ENCODE measurements around the gene NCF4.
A peak's percentile ranks its signal among the peaks of the same experiment; 100 is the strongest.

The NCF4 gene

DNA sequence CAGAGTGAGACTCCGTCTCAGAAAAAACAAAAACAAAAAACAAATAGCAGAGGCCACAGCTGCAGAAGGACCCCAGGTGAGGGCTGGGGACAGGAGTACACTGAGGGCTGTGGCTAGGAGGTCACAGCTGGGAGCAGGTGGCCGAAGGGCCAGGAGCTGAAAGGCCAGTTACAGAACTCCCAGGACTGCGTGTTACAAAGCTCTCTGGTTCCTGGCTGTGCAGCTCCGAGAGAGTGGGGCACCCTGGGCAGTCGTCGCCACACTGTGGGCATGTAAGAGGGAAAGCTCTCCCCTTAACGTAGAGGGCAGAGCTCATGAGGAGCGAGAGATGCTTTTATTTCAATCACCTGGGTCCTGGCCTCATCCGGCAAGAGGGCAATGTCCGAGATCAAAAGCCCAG, 10.1 kb upstream of the NCF4 start:
- TF ChIP-seq, protein P1, sequence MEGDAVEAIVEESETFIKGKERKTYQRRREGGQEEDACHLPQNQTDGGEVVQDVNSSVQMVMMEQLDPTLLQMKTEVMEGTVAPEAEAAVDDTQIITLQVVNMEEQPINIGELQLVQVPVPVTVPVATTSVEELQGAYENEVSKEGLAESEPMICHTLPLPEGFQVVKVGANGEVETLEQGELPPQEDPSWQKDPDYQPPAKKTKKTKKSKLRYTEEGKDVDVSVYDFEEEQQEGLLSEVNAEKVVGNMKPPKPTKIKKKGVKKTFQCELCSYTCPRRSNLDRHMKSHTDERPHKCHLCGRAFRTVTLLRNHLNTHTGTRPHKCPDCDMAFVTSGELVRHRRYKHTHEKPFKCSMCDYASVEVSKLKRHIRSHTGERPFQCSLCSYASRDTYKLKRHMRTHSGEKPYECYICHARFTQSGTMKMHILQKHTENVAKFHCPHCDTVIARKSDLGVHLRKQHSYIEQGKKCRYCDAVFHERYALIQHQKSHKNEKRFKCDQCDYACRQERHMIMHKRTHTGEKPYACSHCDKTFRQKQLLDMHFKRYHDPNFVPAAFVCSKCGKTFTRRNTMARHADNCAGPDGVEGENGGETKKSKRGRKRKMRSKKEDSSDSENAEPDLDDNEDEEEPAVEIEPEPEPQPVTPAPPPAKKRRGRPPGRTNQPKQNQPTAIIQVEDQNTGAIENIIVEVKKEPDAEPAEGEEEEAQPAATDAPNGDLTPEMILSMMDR (IDR thresholded peaks at IDR 0.05; ENCODE audit: control insufficient read depth, extremely low read depth, insufficient read depth): no peak
- DNase-seq (ENCODE audit: low read depth): no peak

GRCh38 chr22:36852056-36852973, 8.5 kb upstream of the NCF4 start:
- DNase-seq (ENCODE audit: low read depth): no peak
- no peak overlapping the region for H3K4me3 ChIP-seq (ENCODE audit: low read depth, low read length)
- TF ChIP-seq, protein P1 (IDR thresholded peaks at IDR 0.05; ENCODE audit: control insufficient read depth, extremely low read depth, insufficient read depth): no peak

More for the DNA sequence above, 10.1 kb upstream of the NCF4 start:
- no peak overlapping the region for H3K4me3 ChIP-seq (ENCODE audit: low read depth, low read length)

GRCh38 chr22:36853407-36854099, 7.3 kb upstream of the NCF4 start:
- peak; percentile 17 for DNase-seq (ENCODE audit: low read depth)
- TF ChIP-seq, protein P1 (IDR thresholded peaks at IDR 0.05; ENCODE audit: control insufficient read depth, extremely low read depth, insufficient read depth): peak; percentile 57
- no peak overlapping the region for H3K4me3 ChIP-seq (ENCODE audit: low read depth, low read length)

DNA sequence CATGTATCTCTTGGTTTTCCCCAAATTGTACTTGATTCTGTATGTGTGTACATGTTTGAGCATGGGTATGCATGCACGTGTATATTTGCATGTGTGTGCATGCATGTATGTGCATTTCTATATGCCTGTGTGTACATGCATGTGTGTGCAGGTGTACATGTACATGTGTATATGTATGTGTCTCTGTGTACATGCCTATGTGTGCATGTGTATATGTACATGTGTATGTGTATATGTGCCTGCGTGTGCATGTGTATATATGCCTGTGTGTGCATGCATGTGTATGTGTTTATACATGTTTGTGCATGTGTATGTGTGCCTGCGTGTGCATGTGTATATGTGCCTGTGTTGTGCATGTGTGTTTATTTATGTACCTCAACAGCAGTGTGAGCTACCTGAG, 5.3 kb upstream of the NCF4 start:
- no peak for DNase-seq (ENCODE audit: low read depth)
- TF ChIP-seq, protein P1 (IDR thresholded peaks at IDR 0.05; ENCODE audit: control insufficient read depth, extremely low read depth, insufficient read depth): no peak
- H3K4me3 ChIP-seq (ENCODE audit: low read depth, low read length): no peak overlapping the region

GRCh38 chr22:36856121-36856791, 4.5 kb upstream of the NCF4 start:
- H3K4me3 ChIP-seq (ENCODE audit: low read depth, low read length): no peak overlapping the region
- DNase-seq (ENCODE audit: low read depth): peak; percentile 43
- TF ChIP-seq, protein P1 (IDR thresholded peaks at IDR 0.05; ENCODE audit: control insufficient read depth, extremely low read depth, insufficient read depth): peak; percentile 100

- DNase-seq (ENCODE audit: low read depth): no peak
- TF ChIP-seq, protein P1 (IDR thresholded peaks at IDR 0.05; ENCODE audit: control insufficient read depth, extremely low read depth, insufficient read depth): no peak
- no peak overlapping the region for H3K4me3 ChIP-seq (ENCODE audit: low read depth, low read length)
These were observed 4.0 kb upstream of the NCF4 start for GRCh38 chr22:36856792-36857135.

Measured in LNCaP clone FGC (cell line).